Muscle layer of colon (tissue), 2 donors: ENCODE measurements around the gene WDR49.

ENCODE experiments used
- H3K27ac ChIP-seq: one replicate; pipeline ENCODE4 v1.7.0; 2013; ENCODE audit warnings: low read depth, mild to moderate bottlenecking, low read length, moderate library complexity
- H3K27me3 ChIP-seq, 2 donors: one replicate each; pipeline ENCODE4 v1.7.0; 2013; ENCODE audit warnings: low read length in 2 of 2, mild to moderate bottlenecking in 2 of 2; ENCODE audit not compliant: insufficient read depth in 2 of 2, control insufficient read depth in 1 of 2
- H3K36me3 ChIP-seq: one replicate; pipeline ENCODE4 v1.7.0; 2013; ENCODE audit warnings: mild to moderate bottlenecking, low read length; ENCODE audit not compliant: insufficient read depth
- H3K4me1 ChIP-seq: one replicate; pipeline ENCODE4 v1.7.0; 2013; ENCODE audit warnings: mild to moderate bottlenecking, low read length; ENCODE audit not compliant: insufficient read depth
- H3K4me3 ChIP-seq, 2 donors: one replicate each; pipeline ENCODE4 v1.7.0; 2013; ENCODE audit warnings: low read length in 2 of 2, low read depth in 1 of 2, mild to moderate bottlenecking in 1 of 2, moderate library complexity in 1 of 2
- H3K9ac ChIP-seq: one replicate; pipeline ENCODE4 v1.7.0; 2013; ENCODE audit warnings: low read length
- H3K9me3 ChIP-seq: one replicate; pipeline ENCODE4 v1.7.0; 2013; ENCODE audit warnings: mild to moderate bottlenecking, low read length
- donor health status: abdominal sarcoma.
- donor health status: Adenocarcinoma of cecum.

The WDR49 gene

DNA sequence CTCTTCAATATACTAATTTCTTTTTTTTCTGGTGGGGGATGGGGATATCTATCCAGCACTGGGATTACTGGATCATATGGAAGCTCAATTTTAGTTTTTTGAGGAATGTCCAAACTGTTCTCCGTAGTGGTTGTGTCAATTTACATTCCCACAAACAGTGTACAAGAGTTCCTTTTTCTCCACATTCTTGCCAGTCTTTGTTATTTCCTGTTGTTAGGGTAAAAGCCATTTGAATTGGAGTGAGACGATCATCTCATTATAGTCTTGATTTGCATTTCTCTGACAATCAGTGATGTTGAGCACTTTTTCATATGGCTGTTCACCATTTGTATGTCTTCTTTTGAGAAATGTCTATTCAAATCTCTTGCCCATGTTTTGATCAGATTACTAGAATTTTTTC lies 12.8 kb upstream of the WDR49 start:
- Histone ChIP-seq H3K9ac (no peak overlapping the region), H3K4me1 (no peaks in the 10 kb centered on the region), H3K9me3 (no peaks in the 10 kb centered on the region), H3K4me3 (no peak overlapping the region), H3K36me3 (no peaks in the 10 kb centered on the region), H3K27me3 (no peaks in the 10 kb centered on the region), H3K27ac (no peak overlapping the region)

DNA sequence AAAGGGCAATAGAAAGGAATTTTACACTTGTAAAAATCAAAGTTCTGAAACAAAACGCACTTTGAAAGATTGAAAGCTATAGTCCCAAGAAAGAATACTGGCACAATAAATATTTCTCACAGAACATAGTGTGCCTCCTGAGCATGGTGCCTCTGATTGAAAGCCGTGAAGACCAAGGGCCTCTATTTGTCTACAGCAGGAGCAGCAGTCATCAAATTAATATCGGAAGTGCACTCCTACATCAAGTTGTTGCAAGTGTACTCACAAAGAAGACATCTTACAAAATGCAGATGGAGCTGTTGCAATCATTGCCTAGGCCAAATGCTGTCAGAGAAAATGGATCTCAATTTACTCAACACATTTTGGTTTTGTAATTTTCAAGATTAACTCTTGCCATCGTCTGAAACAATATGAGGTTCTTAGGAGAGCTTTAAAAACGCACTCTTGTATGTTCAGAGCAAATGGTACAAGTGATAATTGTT lies 9.2 kb upstream of the WDR49 start:
- no peaks in the 10 kb centered on the region for H3K4me1 ChIP-seq
- H3K27ac ChIP-seq = no peak overlapping the region
- no peaks in the 10 kb centered on the region for H3K9me3 ChIP-seq
- H3K36me3 ChIP-seq = no peaks in the 10 kb centered on the region
- no peak overlapping the region for H3K4me3 ChIP-seq
- H3K27me3 ChIP-seq = no peaks in the 10 kb centered on the region
- H3K9ac ChIP-seq = no peak overlapping the region

DNA sequence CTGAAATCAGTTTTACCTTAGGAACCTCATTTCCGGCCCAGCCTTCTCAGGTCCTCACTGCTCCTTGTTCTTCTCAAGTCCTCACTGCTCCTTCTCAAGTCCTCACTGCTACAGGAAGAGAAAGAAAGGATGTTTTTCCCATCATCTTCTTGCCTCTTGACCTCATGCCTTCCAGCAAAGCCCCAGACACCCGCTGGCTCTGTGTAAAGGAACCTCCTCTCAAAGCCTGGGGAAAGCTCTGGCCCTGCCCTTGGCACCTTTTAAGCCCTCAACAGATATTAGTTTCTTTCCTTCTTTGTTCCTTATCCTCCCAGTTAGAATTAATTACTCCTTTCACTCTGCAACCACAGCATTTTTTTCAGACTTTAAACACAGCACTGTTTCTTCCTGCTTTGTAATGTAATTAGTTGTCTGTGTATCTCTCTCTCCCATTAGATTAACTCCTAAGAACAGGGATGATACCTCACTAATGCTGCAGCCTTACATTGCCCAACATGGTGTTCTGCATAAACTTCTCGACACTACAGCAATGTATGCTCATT lies 4.0 kb upstream of the WDR49 start:
- H3K27ac ChIP-seq = no peak overlapping the region
- no peak overlapping the region for H3K9ac ChIP-seq
- H3K36me3 ChIP-seq = no peaks in the 10 kb centered on the region

DNA sequence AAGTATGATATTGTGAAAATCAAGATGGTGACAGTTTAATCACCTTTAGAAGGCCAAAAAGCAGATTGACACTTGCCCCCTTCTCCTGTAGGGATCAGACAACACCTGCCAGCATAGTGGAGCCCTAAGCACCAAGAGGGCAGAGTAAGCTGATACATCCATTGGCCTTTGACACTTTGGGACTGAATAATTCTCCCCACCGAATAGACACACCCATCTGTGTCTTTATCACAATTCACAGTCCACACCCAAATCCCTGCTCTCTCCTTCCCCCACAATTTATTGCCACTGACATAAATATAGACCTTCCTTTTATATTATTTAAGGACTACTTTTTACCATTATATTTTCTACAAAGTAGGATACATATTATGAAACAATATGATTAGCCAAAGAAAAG lies 3.1 kb upstream of the WDR49 start:
- Histone ChIP-seq H3K36me3 (no peaks in the 10 kb centered on the region), H3K9ac (no peak overlapping the region), H3K9me3 (no peaks in the 10 kb centered on the region), H3K4me1 (peaks cover 7% of the 10 kb centered on the region), H3K27ac (no peak overlapping the region), H3K4me3 (no peak overlapping the region), H3K27me3 (no peaks in the 10 kb centered on the region)

More for the DNA sequence above, 4.0 kb upstream of the WDR49 start:
- no peak overlapping the region for H3K4me3 ChIP-seq
- peaks cover 2% of the 10 kb centered on the region for H3K4me1 ChIP-seq
- no peaks in the 10 kb centered on the region for H3K27me3 ChIP-seq
- H3K9me3 ChIP-seq = no peaks in the 10 kb centered on the region

DNA sequence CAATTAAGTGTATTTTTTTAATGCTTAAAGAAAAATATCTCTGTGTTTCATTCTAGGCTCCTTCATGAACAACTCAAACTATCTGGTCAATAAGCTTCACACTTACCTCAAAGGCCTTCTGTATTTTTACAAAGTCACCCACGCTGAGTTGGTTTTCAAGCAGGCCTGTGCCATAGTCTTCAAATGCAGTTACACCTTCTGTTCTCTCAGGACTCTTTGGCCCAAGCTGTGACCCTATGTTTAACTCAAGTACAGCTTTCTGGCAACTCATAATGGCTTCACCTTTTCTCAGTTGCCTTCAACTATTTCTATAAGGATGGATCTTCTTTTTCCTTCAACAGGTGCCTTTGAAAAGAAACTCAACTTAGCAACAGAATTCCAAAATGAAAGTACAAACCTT lies 587 bp downstream of the WDR49 start:
- peaks cover 7% of the 10 kb centered on the region for H3K4me1 ChIP-seq
- H3K4me3 ChIP-seq = no peak overlapping the region
- H3K27me3 ChIP-seq = no peaks in the 10 kb centered on the region
- no peak overlapping the region for H3K27ac ChIP-seq
- H3K9ac ChIP-seq = no peak overlapping the region
- no peaks in the 10 kb centered on the region for H3K36me3 ChIP-seq
- no peaks in the 10 kb centered on the region for H3K9me3 ChIP-seq

DNA sequence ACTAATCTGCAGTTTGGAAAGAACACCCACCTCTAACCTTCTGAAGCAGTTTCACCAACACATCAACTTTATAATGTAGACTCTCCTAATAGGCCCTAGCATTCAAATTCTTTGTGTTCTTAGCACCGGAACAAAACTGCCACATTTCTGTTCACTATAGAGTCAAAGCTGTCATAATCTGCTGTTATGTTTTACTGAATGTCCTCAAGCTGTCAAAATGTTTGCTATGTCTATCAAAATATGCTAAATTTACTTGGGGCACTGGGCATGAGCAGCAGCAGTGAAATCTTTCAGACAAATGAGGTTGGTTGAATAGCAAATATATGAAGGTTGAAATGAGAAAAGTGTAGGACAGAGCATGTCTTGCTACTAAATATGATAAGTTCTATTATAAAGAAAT lies 1.9 kb downstream of the WDR49 start:
- Histone ChIP-seq H3K9me3 (no peaks in the 10 kb centered on the region), H3K4me3 (no peak overlapping the region), H3K9ac (no peak overlapping the region), H3K36me3 (no peaks in the 10 kb centered on the region), H3K27ac (no peak overlapping the region), H3K27me3 (no peaks in the 10 kb centered on the region), H3K4me1 (peaks cover 7% of the 10 kb centered on the region)

DNA sequence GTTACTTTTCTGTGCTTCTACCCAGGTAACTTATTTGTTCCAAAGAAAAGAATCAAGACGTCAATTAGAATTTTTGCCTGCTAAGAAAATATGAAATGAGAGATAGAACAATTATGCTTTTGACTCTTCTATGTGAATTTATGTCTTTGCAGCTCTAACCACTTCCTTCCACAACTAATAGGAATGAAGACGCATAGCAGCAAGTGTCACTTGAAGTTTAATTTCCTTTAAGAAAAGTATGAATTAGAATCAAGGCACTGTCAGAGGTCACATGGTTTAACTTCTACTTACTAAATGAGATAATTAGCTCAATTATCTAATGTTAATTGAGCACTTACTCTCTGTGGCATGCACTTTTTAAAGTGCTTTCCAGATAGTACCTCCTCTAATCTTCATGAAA lies 3.3 kb downstream of the WDR49 start:
- H3K4me1 ChIP-seq = peaks cover 7% of the 10 kb centered on the region
- H3K27ac ChIP-seq = no peak overlapping the region
- H3K9me3 ChIP-seq = no peaks in the 10 kb centered on the region
- no peak overlapping the region for H3K9ac ChIP-seq
- H3K27me3 ChIP-seq = no peaks in the 10 kb centered on the region
- H3K36me3 ChIP-seq = no peaks in the 10 kb centered on the region
- H3K4me3 ChIP-seq = no peak overlapping the region

DNA sequence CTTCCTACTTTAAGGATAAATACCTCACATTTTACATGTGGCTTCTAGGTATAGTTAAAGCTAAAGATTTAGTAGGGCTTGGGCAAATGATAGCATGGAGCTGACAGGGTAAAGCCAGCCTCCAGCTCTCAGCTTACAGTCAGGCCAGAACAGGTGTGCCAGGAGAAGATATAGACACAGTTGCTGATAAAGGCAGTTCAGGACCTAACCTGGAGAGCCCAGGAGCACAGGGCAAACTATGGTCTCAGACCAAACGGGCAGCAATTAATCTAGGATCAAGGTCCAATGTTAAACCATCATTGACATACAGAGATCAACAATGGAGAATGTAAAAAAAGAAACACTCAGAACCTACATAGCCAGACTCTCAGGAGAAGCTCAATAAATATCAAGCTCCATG lies 4.0 kb downstream of the WDR49 start:
- H3K9me3 ChIP-seq = no peaks in the 10 kb centered on the region
- H3K4me3 ChIP-seq = no peak overlapping the region
- H3K9ac ChIP-seq = no peak overlapping the region
- H3K27ac ChIP-seq = no peak overlapping the region
- no peaks in the 10 kb centered on the region for H3K36me3 ChIP-seq
- peaks cover 7% of the 10 kb centered on the region for H3K4me1 ChIP-seq
- no peaks in the 10 kb centered on the region for H3K27me3 ChIP-seq

DNA sequence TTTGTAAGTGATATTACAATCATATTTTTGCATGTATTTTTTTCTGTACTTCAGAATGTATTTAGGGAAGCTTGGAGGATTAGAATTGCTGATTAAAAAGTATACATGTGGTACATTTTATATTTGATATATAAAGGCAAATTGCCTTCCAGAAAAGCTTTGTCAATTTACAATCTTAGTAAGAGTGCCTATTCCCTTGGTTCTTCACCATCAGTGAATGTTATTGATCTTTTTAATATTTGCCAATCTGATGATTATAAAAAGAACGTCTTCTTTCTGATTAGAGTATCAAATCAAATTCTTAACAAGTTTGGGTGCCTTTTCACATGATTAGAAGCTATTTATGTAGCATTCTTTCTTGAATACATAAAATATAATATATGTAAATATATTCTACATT lies 9.1 kb downstream of the WDR49 start:
- Histone ChIP-seq H3K27me3 (no peaks in the 10 kb centered on the region), H3K36me3 (no peaks in the 10 kb centered on the region), H3K9ac (no peak overlapping the region), H3K4me3 (no peak overlapping the region), H3K27ac (no peak overlapping the region), H3K4me1 (no peaks in the 10 kb centered on the region), H3K9me3 (no peaks in the 10 kb centered on the region)

DNA sequence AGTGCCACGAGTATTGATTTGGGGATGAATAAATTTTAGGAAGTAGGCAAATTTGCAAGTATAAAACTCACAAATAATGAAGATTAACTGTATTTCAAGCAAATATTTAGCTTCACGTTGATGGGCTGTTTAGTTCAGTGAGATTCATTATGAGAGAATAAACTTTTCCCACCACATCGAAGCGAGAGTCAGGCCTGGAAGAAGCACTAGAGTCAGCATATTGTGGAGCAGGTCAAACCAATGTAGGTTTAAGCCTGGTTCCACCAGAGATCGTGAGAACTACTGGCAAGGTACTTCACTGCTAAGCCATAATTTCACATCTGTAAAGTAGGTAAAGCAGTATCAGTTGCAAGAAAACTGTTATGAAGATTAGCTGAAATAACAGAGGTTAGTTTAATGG lies 22.3 kb downstream of the WDR49 start:
- H3K9ac ChIP-seq = no peak overlapping the region
- H3K4me1 ChIP-seq = no peaks in the 10 kb centered on the region
- H3K27me3 ChIP-seq = no peaks in the 10 kb centered on the region
- H3K27ac ChIP-seq = no peak overlapping the region
- no peak overlapping the region for H3K4me3 ChIP-seq
- H3K9me3 ChIP-seq = no peaks in the 10 kb centered on the region
- no peaks in the 10 kb centered on the region for H3K36me3 ChIP-seq

DNA sequence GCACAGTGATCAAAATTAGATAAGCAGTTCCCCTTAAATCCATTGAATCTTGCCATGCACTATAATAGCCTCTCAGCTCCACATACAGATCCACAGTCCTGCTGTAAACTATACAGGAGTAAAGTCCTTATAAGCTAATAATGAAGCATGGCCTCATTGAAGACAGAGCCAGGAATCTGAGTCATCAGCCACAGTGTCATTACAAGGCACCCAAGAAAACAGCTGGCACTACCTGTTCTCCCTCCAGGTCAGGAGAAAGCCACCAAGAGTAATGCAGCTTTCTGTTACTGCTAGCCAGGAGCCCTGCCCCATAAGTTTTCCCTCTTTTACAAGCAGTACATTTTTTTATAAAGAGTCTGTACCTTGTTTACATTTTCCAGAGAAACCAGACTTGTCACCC lies 27.3 kb downstream of the WDR49 start:
- H3K9ac ChIP-seq = no peak overlapping the region
- no peak overlapping the region for H3K27ac ChIP-seq
- H3K9me3 ChIP-seq = no peaks in the 10 kb centered on the region
- no peaks in the 10 kb centered on the region for H3K4me1 ChIP-seq
- no peaks in the 10 kb centered on the region for H3K27me3 ChIP-seq
- H3K36me3 ChIP-seq = no peaks in the 10 kb centered on the region
- no peak overlapping the region for H3K4me3 ChIP-seq

DNA sequence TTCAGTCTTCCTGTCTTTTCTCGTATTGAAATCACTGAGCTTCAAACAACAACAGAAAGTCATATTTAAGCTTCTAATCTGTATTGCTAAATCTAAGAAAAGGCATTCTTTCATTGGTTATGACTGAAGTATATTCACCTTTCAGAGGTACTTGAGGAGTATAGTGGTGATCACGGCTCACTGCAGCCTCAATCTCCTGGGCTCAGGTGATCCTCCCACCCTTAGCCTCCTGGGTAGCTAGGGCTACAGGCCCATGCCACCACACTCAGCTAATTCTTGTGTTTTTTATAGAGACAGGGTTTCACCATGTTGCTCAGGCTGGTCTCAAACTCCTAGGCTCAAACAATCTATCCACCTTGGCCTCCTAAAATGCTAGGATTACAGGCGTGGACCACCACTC lies 38.7 kb downstream of the WDR49 start:
- no peaks in the 10 kb centered on the region for H3K9me3 ChIP-seq

More for the DNA sequence above, 38.7 kb downstream of the WDR49 start:
- Histone ChIP-seq H3K36me3 (no peaks in the 10 kb centered on the region), H3K9ac (no peak overlapping the region), H3K27ac (no peak overlapping the region), H3K4me3 (no peak overlapping the region), H3K27me3 (no peaks in the 10 kb centered on the region), H3K4me1 (no peaks in the 10 kb centered on the region)
